GM12874 (cell line): ENCODE data around the gene CCDC69.

Source experiments
- TF ChIP-seq, protein P1 (sequence below): IDR thresholded peaks from 2 replicates; pipeline ENCODE4 v1.5.1; 2011; ENCODE audit warnings: low read depth, mild to moderate bottlenecking, control low read depth, low read length, moderate library complexity; ENCODE audit not compliant: insufficient read depth

Gene CCDC69

GRCh38 chr5:151147033-151147432 is 76.9 kb downstream of the CCDC69 start:
- TF ChIP-seq, protein P1, sequence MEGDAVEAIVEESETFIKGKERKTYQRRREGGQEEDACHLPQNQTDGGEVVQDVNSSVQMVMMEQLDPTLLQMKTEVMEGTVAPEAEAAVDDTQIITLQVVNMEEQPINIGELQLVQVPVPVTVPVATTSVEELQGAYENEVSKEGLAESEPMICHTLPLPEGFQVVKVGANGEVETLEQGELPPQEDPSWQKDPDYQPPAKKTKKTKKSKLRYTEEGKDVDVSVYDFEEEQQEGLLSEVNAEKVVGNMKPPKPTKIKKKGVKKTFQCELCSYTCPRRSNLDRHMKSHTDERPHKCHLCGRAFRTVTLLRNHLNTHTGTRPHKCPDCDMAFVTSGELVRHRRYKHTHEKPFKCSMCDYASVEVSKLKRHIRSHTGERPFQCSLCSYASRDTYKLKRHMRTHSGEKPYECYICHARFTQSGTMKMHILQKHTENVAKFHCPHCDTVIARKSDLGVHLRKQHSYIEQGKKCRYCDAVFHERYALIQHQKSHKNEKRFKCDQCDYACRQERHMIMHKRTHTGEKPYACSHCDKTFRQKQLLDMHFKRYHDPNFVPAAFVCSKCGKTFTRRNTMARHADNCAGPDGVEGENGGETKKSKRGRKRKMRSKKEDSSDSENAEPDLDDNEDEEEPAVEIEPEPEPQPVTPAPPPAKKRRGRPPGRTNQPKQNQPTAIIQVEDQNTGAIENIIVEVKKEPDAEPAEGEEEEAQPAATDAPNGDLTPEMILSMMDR = no peak

GRCh38 chr5:151146061-151146460 is 77.8 kb downstream of the CCDC69 start:
- TF ChIP-seq, protein P1 = no peak

- TF ChIP-seq, protein P1 = no peak
These were observed 79.0 kb downstream of the CCDC69 start for GRCh38 chr5:151144922-151145321.

- TF ChIP-seq, protein P1 = no peak
These were observed 79.6 kb downstream of the CCDC69 start for GRCh38 chr5:151144275-151144674.

DNA sequence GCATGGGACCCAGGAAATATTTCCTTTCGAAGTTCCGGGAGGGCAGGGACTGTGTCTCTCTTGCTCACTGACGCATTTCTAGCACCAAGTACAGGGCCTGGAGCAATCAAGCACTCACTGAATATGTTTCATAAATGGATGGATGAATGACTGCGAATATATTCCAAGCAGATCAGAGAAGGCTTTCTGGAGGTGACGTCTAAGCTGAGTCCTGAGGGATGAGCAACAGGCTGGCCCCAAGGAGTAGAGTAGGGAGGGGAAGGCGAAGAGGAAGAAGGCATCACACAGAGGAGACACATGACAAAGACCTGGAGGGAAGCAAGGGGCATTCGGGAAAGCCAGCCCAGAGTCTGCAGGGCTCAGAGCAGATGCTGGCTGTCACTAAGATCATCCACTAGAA is 80.2 kb downstream of the CCDC69 start:
- TF ChIP-seq, protein P1 = no peak

- TF ChIP-seq, protein P1 = no peak
These were observed 81.0 kb downstream of the CCDC69 start for GRCh38 chr5:151142933-151143332.

DNA sequence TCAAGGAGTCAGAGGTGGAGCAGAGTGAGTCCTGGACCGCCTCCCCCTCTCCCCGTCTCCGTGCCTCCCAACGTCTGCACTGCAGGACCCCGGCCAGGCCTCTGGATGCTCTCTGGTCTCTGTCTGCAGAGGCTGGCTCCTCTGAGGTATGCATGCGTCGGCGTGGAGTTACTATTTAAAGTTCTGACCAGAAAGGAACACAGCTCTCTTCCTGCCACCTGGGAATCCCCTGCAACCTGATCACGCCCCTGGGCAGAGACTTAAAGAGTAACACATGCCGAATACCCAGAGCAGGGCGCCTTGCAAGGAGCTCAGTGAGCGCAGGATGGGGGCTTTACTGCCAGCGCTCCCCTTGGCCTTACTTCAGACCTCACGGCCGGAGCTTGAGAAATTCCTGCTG is 82.4 kb downstream of the CCDC69 start:
- TF ChIP-seq, protein P1 = no peak
